K562 (cell line): ENCODE measurements around the gene SP6. TPM values are rescaled to one million over a fixed set of nuclear protein-coding genes. Genes with fewer than 3 reads are reported as not detected.

Experiments used
- CHD7 ChIP-seq: fragments of 200-600 bp; sonication (generic); IDR thresholded peaks from one replicate; pipeline ENCODE4 v1.6.1; 2012; ENCODE audit warnings: mild to moderate bottlenecking, low read depth, low read length, inconsistent platforms
- CREB3L1 ChIP-seq: fragments of 450-650 bp; IDR thresholded peaks from 2 replicates; pipeline ENCODE4 v1.6.1; 2014; ENCODE audit warnings: low read depth, mild to moderate bottlenecking, moderate library complexity, borderline replicate concordance
- E2F1 ChIP-seq: sonication (generic); formaldehyde crosslinking; IDR thresholded peaks from 2 replicates; pipeline ENCODE4 v1.8.1; 2023; ENCODE audit warnings: mild to moderate bottlenecking, missing genetic modification reagents, moderate library complexity
- HEY1 ChIP-seq: fragments of 250-450 bp; sonication (Bioruptor Pico); IDR thresholded peaks from 2 replicates; pipeline ENCODE4 v1.5.0; 2020; ENCODE audit warnings: mild to moderate bottlenecking, moderate library complexity, borderline replicate concordance
- POLR2H ChIP-seq: IDR thresholded peaks from 2 replicates; pipeline ENCODE4 v1.6.1; 2016; ENCODE audit warnings: missing genetic modification characterization, low read depth, mild to moderate bottlenecking, control low read depth, missing compliant biosample characterization, moderate library complexity
- SPI1 ChIP-seq: IDR thresholded peaks from 2 replicates; pipeline ENCODE4 v1.6.1; 2011; ENCODE audit warnings: low read depth, low read length, control low read depth, borderline replicate concordance
- ZFP36 ChIP-seq: fragments of 150-350 bp; IDR thresholded peaks from 2 replicates; pipeline ENCODE4 v1.6.1; 2018; ENCODE audit warnings: low read length, low read depth; ENCODE audit not compliant: partially characterized antibody
- ZMIZ1 ChIP-seq, 2 experiments: fragments of 150-350 bp in 1 of 2; IDR thresholded peaks; 2 replicates each; pipeline ENCODE4 v1.6.1; 2012 to 2016; ENCODE audit warnings: low read depth in 2 of 2, low read length in 2 of 2, mild to moderate bottlenecking in 1 of 2, moderate library complexity in 1 of 2
- ZNF436 ChIP-seq: fragments of 250-450, 450-650 bp; sonication (Bioruptor Pico); formaldehyde crosslinking; IDR thresholded peaks from 2 replicates; pipeline ENCODE4 v1.7.0; 2020; ENCODE audit warnings: mild to moderate bottlenecking
- polyA plus RNA-seq, 8 experiments: library from polyadenylated mRNA; depleted of rRNA in 4 of 8; stranded (reverse) in 5 of 8; unstranded in 3 of 8; fragments of >200 nt; fragmentation: Nextera tagmentation in 2 of 8; fragmentation: Illumina TruSeq in 1 of 8; extraction: Ambion mirVana in 2 of 8; extraction: Trizol in 1 of 8; gene quantifications; 2 replicates each; pipeline versions ENCODE4 v1.2.1 to v1.2.3, GENCODE V29; 2011 to 2014; ENCODE audit warnings: inconsistent platforms in 1 of 8, missing spikeins in 1 of 8
- total RNA-seq, 7 experiments: library from RNA; depleted of rRNA in 6 of 7; stranded (reverse); fragments of >200 nt in 6 of 7; fragmentation: Illumina TruSeq in 2 of 7; extraction: Trizol in 2 of 7; gene quantifications; 2 replicates each; pipeline versions ENCODE4 v1.2.1 to v1.2.3, GENCODE V29; 2011 to 2021; ENCODE audit warnings: low replicate concordance in 1 of 7

Gene SP6
- total and polyA plus RNA-seq, 9 of the 15 experiments (the other 6 are each of a cell fraction or from before 2014, with no cell fraction given) = 0.11 to 7.9 (median 2.2) TPM

GRCh38 chr17:47895347-47895855 lies 44.4 kb upstream of the SP6 start (continued):
- TF ChIP-seq ZNF436 = peak; percentile 52; the same call in 1 of the 2 replicates
- peak in 1 of 2 experiments; percentile 60; a peak in 2 of 4 replicates for TF ChIP-seq ZMIZ1 (IDR thresholded peaks at IDR 0.05; ENCODE audit: low read depth in 2 of 2, low read length in 2 of 2)
- no peak for TF ChIP-seq CREB3L1
- peak; percentile 76 for TF ChIP-seq POLR2H (tag)
- no peak for TF ChIP-seq ZFP36
- TF ChIP-seq SPI1 = no peak
- no peak for TF ChIP-seq CHD7
- no peak for TF ChIP-seq HEY1 (CRISPR knock-in tag)
- no peak for TF ChIP-seq E2F1 (CRISPR knock-in tag)
